GM18951 (cell line): ENCODE results near the gene FGFBP2.

ENCODE experiments used
- POLR2A ChIP-seq: IDR thresholded peaks from 4 replicates; pipeline ENCODE4 v1.6.1; 2011; ENCODE audit warnings: mild to moderate bottlenecking; ENCODE audit not compliant: insufficient read length, insufficient read depth; ENCODE audit errors: extremely low read depth
- in situ Hi-C: fragments of 300-500 bp; cut with MboI; formaldehyde crosslinking; loops from one replicate; pipeline ENCODE4 v1.12.0; 2022; ENCODE audit warnings: low sequenced_read_pairs, mixed read lengths, inconsistent platforms; ENCODE audit not compliant: unreplicated experiment

FGFBP2 gene

DNA sequence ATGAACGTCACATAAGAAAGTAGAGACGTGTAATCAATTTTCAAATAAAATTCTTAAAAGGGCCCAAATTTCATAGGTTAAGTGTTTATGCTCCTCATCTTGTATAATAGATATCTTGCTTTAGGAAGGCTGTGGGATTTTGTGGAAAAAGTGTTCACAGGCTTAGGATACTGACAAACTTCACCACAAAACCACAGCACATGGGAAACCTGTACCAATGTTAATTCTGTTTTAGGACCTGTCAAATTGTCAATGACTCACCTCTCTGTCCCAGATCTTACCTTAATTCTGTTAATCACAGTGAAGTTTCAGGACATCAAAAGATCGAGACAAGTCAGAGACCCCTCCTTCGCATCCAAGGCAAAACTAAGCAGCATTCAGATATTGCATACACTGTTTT lies 48.7 kb downstream of the FGFBP2 start:
- in situ Hi-C loops = no loop called here
- TF ChIP-seq POLR2A = no peak

- TF ChIP-seq POLR2A = no peak
Observed at GRCh38 chr4:15913631-15913970, 49.4 kb downstream of the FGFBP2 start.

GRCh38 chr4:15912961-15913630 lies 49.9 kb downstream of the FGFBP2 start:
- in situ Hi-C loops = no loop called here

More at GRCh38 chr4:15913631-15913970, 49.4 kb downstream of the FGFBP2 start:
- in situ Hi-C loops = no loop called here

DNA sequence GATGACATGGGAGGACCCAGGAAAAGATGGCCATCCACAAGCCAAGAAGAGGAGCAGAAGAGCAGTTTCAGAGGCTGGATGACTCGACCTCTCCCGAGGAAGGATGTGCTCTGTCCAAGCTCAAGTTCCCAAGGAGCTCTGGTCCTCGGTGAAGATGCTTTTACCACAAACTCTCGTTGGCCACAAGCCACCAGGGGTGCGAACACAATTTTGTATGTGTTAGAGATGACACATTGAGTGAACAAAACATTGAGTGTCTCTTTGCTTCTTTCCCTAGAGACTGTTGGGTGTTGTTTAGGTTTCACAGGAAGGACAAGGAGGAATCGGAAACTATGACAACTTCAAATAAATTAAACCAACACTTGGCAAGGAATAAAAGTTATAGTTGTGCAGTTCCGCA lies 50.7 kb downstream of the FGFBP2 start:
- in situ Hi-C loops = no loop called here
- TF ChIP-seq POLR2A = no peak

More at GRCh38 chr4:15912961-15913630, 49.9 kb downstream of the FGFBP2 start:
- no peak for TF ChIP-seq POLR2A
